GM18858 (cell line): Measurements from ENCODE around the gene AGAP2.
A peak's percentile ranks its signal among the peaks of the same experiment; 100 is the strongest.
"Not testable (repeated sequence)": the region's sequence is repeated elsewhere in the genome, so short reads cannot be mapped to it uniquely, and the experiment has no call there.

Experiments
- ATAC-seq: cut with Tn5 transposase; IDR thresholded peaks from one replicate; pipeline ENCODE4 v1.9.1; 2021; ENCODE audit not compliant: unreplicated experiment

Gene AGAP2

GRCh38 chr12:57738661-57739237 lies at the start of gene AGAP2:
AGAP2 (minus strand) TSS chr12:57738742; CDS start chr12:57738246, 496 bp downstream.
- no peak for ATAC-seq

DNA sequence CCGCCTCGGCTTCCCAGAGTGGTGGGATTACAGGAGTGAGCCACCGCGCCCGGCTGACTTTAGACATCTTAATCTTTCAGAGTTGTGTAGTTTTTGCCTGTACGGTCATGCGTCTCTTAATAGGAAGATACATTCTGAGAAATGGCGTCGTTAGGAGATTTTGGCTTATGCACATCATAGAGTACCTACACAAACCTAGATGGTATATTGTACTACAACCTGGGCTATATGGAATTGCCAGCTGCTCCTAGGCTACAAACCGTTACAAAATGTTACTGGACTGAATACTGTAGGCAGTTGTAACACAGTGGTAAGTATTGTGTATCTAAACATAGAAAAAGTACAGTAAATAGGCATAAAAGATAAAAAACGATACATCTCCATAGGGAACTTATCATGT lies 45.3 kb upstream of the AGAP2 start:
- no peak for ATAC-seq

GRCh38 chr12:57783466-57783801 lies 44.9 kb upstream of the AGAP2 start:
- no peak for ATAC-seq

GRCh38 chr12:57782608-57783465 lies 44.3 kb upstream of the AGAP2 start, which contains the start of gene TSFM:
TSFM (plus strand) TSS chr12:57782787; CDS start chr12:57782802, 15 bp downstream.
- peak; percentile 66 for ATAC-seq

GRCh38 chr12:57782243-57782607 lies 43.7 kb upstream of the AGAP2 start:
- no peak for ATAC-seq

GRCh38 chr12:57781801-57782200 lies 43.3 kb upstream of the AGAP2 start:
- ATAC-seq: no peak

DNA sequence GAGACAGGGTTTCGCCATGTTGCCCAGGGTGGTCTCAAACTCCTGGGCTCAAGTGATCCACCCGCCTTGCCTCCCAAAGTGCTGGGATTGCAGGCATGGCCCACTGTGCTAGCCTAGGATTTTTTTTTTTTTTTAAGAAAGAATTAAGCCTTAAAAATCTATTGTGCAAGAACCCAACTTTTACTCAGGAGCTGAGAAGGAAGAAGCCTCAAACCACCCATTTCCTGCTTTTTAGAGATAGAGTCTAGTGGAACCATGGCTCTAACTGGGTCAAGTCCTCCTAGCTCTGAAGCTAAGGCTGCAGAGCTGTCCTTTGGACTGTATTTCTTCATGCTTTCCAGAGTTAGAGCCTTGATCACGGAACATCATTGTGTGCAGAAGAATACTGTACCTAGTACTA lies 42.7 kb upstream of the AGAP2 start:
- ATAC-seq: no peak

GRCh38 chr12:57780284-57780897 lies 41.8 kb upstream of the AGAP2 start:
- ATAC-seq: no peak

DNA sequence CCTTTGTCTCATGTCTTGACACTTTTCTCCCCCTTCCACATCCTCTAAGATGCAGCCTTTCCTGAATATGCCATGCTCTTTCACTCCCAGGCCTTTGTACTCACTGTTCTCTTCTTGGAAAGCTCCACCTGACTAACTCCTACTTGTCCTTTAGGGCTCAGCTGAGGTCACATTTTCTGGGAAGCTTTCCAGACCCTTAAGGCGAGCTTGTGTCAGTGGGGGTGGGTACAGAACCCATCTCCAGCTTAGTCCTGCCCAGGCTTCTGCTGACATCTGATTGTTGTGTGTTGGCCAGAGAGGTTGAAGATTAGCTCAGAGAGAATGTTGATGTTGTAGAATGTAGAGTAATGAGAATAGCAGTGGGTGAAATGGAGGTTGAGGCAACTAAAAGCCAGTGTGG lies 41.2 kb upstream of the AGAP2 start:
- ATAC-seq: no peak

DNA sequence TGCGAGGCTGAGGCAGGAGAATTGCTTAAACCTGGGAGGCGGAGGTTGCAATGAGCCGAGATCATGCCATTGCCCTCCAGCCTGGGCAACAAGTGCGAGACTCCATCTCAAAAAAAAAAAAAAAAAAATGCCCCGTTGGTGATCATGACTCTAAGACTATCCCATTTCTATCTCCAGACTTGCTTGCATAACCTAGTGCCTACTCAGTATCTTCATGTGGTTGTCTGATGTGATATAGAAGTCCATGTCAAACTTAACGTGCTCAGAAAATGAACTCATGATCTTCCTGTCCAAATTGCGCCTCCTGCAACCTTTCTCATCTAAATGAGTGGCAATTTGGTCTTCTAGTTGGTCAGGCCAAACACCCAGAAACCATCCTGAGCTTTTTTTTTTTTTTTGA lies 39.4 kb upstream of the AGAP2 start:
- no peak for ATAC-seq

GRCh38 chr12:57777367-57777766 lies 38.8 kb upstream of the AGAP2 start:
- no peak for ATAC-seq

DNA sequence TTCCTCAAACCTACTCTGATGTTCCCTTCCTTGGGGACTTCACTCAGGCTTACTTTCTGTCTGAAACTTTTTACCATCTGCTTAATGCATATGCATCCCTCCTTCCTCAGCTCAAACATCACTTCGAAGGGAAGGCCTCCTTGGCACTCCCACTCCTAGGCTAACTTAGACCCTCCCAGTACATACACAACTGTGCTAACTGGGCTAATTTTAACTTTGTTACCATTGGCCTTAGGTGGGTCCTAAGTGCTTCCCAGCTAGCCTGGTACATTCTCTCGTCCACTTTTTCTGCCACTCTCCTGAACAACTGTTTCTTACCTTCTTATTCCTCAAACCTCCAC lies 37.7 kb upstream of the AGAP2 start:
- no peak for ATAC-seq

- ATAC-seq: no peak
These were observed 37.2 kb upstream of the AGAP2 start for GRCh38 chr12:57775563-57776246.

- no peak for ATAC-seq
These were observed 36.5 kb upstream of the AGAP2 start for GRCh38 chr12:57775044-57775443.

DNA sequence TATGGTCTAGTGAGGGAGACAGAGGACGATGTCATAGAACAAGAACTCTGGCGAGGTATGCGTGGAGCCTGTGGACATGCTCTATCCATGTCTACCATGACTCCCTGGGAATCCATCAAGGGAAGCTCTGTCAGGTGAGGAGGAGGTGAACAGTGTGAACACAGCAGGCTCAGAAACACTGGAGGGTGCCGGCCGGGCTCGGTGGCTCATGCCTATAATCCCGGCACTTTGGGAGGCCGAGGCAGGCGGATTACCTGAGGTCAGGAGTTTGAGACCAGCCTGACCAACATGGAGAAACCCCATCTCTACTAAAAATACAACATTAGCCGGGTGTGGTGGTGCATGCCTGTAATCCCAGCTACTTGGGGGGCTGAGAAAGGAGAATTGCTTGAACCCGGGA lies 36.1 kb upstream of the AGAP2 start:
- not testable (repeated sequence) for ATAC-seq

DNA sequence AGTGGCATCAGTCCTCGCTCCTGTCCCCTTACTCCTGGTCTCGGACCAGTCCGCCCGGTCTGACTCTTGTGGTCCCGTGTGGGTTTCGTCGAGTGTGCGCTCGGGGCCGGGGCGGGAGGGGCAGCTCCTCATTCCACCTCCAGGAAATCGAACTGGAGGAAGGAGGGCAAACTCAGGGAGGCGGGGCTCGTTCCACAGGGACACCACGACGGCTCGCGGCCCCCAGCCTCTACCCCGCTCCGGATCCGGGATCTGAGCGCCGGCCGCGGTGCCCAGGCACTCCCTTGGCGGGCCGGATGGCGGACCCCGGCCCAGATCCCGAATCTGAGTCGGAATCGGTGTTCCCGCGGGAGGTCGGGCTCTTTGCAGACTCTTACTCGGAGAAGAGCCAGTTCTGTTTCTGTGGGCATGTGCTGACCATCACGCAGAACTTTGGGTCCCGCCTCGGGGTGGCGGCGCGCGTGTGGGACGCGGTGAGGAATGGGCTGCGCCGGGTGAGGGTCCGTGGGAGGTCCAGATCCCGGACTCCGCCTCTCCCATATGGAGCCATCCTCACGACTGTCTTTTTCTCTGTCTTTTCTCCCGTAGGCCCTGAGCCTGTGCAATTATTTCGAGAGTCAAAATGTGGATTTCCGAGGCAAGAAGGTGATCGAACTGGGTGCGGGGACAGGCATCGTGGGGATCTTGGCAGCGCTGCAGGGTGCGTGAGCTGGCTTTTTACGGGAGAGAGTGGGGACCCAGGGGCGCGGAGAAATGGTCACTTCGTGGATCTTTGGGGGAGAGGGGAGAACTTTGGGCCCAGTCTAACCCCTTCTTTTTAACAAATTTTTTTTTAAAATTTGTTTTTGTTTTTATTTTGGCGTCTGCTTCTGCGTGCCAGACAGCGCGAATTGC lies 34.1 kb upstream of the AGAP2 start, which contains the start of gene EEF1AKMT3:
EEF1AKMT3 (plus strand) TSS at position 186 of the 894 bp plus-strand sequence; CDS start at position 297, 111 bp downstream.
- ATAC-seq: no peak

GRCh38 chr12:57771873-57772428 lies 33.4 kb upstream of the AGAP2 start, which contains the start of gene METTL1:
METTL1 (minus strand) TSS chr12:57772105; CDS start chr12:57772083, 22 bp downstream.
- ATAC-seq: peak; percentile 64

DNA sequence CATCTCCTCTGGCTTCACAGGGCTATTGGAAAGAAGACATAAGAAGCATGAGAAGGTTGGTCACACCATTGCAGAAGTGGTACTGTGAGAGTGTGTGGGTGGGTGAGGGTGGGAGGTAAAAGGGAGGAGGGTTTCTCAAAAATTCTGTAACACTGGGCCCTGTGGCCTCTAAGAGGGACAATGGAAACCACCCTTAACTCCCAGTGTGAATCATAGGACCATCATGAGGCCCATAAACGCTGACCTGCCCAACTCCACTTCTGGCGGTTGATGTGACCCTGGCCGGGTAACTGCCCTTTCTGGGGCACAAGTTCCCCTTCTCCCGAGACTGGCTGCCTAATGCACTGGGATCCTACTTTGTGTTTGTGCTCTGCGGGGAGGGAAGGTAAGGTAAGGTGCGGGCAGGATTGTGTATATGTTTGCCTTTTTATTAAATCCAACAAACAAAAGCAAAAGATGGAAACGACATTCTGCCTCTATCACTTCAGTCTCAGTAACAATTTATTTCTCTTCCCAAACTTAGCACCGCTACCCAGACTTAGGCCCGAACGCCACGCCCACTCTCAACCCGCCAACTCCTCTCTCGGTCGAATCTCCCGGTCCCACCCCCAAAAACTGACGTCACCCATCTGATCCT lies 32.8 kb upstream of the AGAP2 start:
- peak; percentile 55 for ATAC-seq

- no peak for ATAC-seq
These were observed 32.2 kb upstream of the AGAP2 start for GRCh38 chr12:57770734-57771133.

DNA sequence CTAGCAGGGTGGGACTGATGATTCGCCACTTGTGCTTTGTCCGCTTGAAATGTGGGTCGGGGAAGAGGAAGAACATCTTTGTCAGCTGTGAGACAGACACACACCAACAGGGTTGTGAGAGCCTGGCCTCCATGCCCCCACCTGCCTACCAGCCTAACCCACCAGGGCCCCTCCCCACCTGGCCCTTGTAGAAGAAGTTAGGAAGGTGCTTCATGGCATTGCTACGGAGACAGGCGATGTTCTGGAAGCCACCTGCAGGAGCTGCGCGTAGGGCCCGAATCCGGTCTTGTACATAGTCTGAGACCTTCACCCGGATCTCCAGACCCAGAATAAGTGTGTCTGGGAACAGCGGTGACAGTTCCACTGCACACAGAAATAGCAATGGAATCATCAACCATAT lies 31.1 kb upstream of the AGAP2 start:
- ATAC-seq: no peak
